Epithelial cell of esophagus (primary cell): ENCODE results near the gene SPPL3.

Source experiments
- DNase-seq: peaks from one replicate; pipeline ENCODE4 v3.0.0; 2010; ENCODE audit warnings: low read depth
- H3K4me3 ChIP-seq: 2 replicates; pipeline ENCODE4 v1.5.1; 2011; ENCODE audit warnings: mild to moderate bottlenecking, low read length, control low read depth
- CTCF ChIP-seq: IDR thresholded peaks from 2 replicates; pipeline ENCODE4 v1.5.1; 2011; ENCODE audit warnings: low read depth, mild to moderate bottlenecking, low read length, control low read depth, inconsistent platforms; ENCODE audit not compliant: insufficient read depth; ENCODE audit errors: missing control alignments

Gene SPPL3

GRCh38 chr12:120741476-120742421 is 162.4 kb downstream of the SPPL3 start:
- TF ChIP-seq CTCF, result no peak
- no peak overlapping the region for H3K4me3 ChIP-seq
- no peak for DNase-seq

GRCh38 chr12:120740871-120741270 is 163.3 kb downstream of the SPPL3 start:
- DNase-seq, result no peak
- no peak for TF ChIP-seq CTCF
- H3K4me3 ChIP-seq, result no peak overlapping the region

GRCh38 chr12:120739821-120740613 is 164.1 kb downstream of the SPPL3 start:
- no peak for DNase-seq
- H3K4me3 ChIP-seq, result no peak overlapping the region
- TF ChIP-seq CTCF, result no peak

GRCh38 chr12:120739031-120739762 is 165.0 kb downstream of the SPPL3 start:
- no peak for DNase-seq
- H3K4me3 ChIP-seq, result no peak overlapping the region
- no peak for TF ChIP-seq CTCF

GRCh38 chr12:120738252-120739030 is 165.7 kb downstream of the SPPL3 start:
- TF ChIP-seq CTCF, result no peak
- no peak overlapping the region for H3K4me3 ChIP-seq
- no peak for DNase-seq
